Measurements from ENCODE around the gene RRAS.

Gene RRAS

GRCh38 chr19:49669516-49669915 is 29.6 kb upstream of the RRAS start:
- Histone ChIP-seq H3K9me3 (ENCODE audit: control insufficient read depth, low read length) (no peaks in the 10 kb centered on the region), H3K9ac (no peak overlapping the region), H3K4me1 (peaks cover 4% of the 10 kb centered on the region), H3K79me2 (no peaks in the 10 kb centered on the region), H3K4me2 (ENCODE audit: low read length) (no peak overlapping the region), H3K27ac (no peak overlapping the region), H2AFZ (no peak overlapping the region), H3K4me3 (ENCODE audit: low read depth, low read length) (no peak overlapping the region), H3K27me3 (ENCODE audit: control insufficient read depth, insufficient read depth, low read length) (no peaks in the 10 kb centered on the region), H3K36me3 (ENCODE audit: control insufficient read depth, insufficient read depth, low read length) (no peaks in the 10 kb centered on the region)
- TF ChIP-seq, protein P1, sequence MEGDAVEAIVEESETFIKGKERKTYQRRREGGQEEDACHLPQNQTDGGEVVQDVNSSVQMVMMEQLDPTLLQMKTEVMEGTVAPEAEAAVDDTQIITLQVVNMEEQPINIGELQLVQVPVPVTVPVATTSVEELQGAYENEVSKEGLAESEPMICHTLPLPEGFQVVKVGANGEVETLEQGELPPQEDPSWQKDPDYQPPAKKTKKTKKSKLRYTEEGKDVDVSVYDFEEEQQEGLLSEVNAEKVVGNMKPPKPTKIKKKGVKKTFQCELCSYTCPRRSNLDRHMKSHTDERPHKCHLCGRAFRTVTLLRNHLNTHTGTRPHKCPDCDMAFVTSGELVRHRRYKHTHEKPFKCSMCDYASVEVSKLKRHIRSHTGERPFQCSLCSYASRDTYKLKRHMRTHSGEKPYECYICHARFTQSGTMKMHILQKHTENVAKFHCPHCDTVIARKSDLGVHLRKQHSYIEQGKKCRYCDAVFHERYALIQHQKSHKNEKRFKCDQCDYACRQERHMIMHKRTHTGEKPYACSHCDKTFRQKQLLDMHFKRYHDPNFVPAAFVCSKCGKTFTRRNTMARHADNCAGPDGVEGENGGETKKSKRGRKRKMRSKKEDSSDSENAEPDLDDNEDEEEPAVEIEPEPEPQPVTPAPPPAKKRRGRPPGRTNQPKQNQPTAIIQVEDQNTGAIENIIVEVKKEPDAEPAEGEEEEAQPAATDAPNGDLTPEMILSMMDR (IDR thresholded peaks at IDR 0.05): no peak

GRCh38 chr19:49667473-49667872 is 27.5 kb upstream of the RRAS start:
- Histone ChIP-seq H3K9ac (no peak overlapping the region), H3K27me3 (ENCODE audit: control insufficient read depth, insufficient read depth, low read length) (no peaks in the 10 kb centered on the region), H3K4me3 (ENCODE audit: low read depth, low read length) (no peak overlapping the region), H3K36me3 (ENCODE audit: control insufficient read depth, insufficient read depth, low read length) (no peaks in the 10 kb centered on the region), H3K27ac (no peak overlapping the region), H3K79me2 (no peaks in the 10 kb centered on the region), H3K9me3 (ENCODE audit: control insufficient read depth, low read length) (no peaks in the 10 kb centered on the region), H3K4me1 (peaks cover 4% of the 10 kb centered on the region), H3K4me2 (ENCODE audit: low read length) (no peak overlapping the region), H2AFZ (no peak overlapping the region)
- TF ChIP-seq, protein P1 (IDR thresholded peaks at IDR 0.05): no peak

DNA sequence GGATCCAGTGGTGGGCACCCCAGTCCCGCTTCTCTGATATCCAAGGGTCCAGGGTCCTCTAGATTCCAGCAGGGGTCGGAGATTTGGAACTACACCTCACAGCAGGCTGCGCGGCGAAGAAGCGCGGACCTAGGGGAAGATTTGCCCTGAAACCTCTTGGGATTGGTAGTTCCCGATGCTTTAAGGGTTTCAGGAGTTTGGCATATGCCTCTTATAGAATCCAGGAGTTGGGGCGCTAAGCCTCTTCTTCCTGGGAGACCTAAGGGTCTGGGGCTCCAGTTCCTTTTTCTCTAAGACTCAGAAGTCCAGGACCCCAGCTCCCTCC is 26.1 kb upstream of the RRAS start:
- Histone ChIP-seq H3K4me1 (no peaks in the 10 kb centered on the region), H3K4me2 (ENCODE audit: low read length) (peak overlapping the region; percentile 100)

DNA sequence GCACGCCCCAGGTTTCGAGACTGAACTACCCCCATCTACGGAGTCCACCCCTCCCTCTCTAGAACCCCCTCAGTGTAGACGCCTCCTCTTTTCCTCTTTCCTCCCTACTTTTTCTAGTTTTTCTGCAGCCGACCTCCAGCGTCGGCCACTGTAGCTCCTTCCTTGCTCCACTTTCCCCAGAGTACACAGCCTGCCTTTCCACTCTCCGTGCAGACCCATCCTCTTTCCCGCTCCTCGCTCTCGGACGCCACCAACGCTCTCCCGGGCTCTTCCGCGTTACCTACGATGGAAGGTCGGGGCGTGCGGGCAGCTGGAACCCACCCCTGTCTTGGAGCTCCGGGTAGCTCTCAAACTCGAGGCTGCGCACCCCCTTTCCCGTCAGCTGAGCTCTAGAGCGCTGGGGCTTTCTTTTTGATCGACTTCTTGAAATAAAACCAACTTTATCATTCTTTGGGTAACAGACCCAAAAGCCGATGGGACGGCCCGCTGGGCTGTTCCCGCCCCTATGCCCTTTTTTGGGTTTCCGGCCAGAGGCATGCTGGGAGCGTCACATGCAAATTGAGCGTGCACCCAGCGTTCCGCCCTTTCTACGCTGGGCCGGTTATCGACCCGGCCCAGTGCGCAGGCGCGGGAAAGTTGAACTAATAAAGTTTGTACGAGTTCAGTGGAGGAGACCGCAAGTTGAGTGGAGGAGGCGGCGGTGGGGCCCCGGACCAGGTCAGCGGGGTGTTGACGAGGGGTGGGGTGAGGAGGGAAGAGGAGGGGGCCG is 25.6 kb upstream of the RRAS start, which contains the start of the genes BCL2L12 and IRF3:
TSS of gene BCL2L12 (plus strand) at position 583 of the 769 bp plus-strand sequence. CDS start 760 bp downstream, outside the sequence.
TSS of gene IRF3 (minus strand) at position 507 of the 769 bp plus-strand sequence. CDS start 1,019 bp downstream, outside the sequence.
- H3K9ac ChIP-seq: peak within 1 kb of the TSS; percentile 38
- TF ChIP-seq, protein P1 (IDR thresholded peaks at IDR 0.05): no peak
- peak within 1 kb of the TSS; percentile 100 for H3K4me2 ChIP-seq (ENCODE audit: low read length)
- peak within 1 kb of the TSS; percentile 92 for H3K27ac ChIP-seq
- no peaks in the 10 kb centered on the region for H3K4me1 ChIP-seq
- H3K4me3 ChIP-seq (ENCODE audit: low read depth, low read length): peak within 1 kb of the TSS; percentile 96
- H3K9me3 ChIP-seq (ENCODE audit: control insufficient read depth, low read length): no peaks in the 10 kb centered on the region
- H3K36me3 ChIP-seq (ENCODE audit: control insufficient read depth, insufficient read depth, low read length): no peaks in the 10 kb centered on the region
- H2AFZ ChIP-seq: peak within 1 kb of the TSS; percentile 93
- H3K79me2 ChIP-seq: no peaks in the 10 kb centered on the region
- no peaks in the 10 kb centered on the region for H3K27me3 ChIP-seq (ENCODE audit: control insufficient read depth, insufficient read depth, low read length)

More for the DNA sequence above, 26.1 kb upstream of the RRAS start:
- Histone ChIP-seq H2AFZ (peak overlapping the region; percentile 93), H3K36me3 (ENCODE audit: control insufficient read depth, insufficient read depth, low read length) (no peaks in the 10 kb centered on the region), H3K27ac (peak overlapping the region; percentile 92), H3K79me2 (no peaks in the 10 kb centered on the region), H3K9ac (peak overlapping the region; percentile 38), H3K9me3 (ENCODE audit: control insufficient read depth, low read length) (no peaks in the 10 kb centered on the region), H3K27me3 (ENCODE audit: control insufficient read depth, insufficient read depth, low read length) (no peaks in the 10 kb centered on the region), H3K4me3 (ENCODE audit: low read depth, low read length) (peak overlapping the region; percentile 96)
- TF ChIP-seq, protein P1 (IDR thresholded peaks at IDR 0.05): no peak

DNA sequence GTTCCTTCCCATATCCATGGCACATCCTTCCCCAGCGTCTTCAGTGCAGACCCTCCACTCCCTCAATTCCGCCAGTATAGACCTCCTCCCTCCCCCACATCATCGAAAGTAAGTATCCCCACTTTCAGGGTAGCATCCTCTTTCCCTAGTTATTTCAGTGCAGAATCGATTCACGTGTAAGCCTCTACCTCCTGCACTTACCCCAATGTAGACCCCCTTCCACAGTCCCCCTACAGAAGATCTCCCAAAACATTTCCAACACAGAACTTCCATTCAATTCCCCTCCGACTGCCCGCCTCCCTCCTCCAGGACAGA is 25.1 kb upstream of the RRAS start:
- Histone ChIP-seq H3K27me3 (ENCODE audit: control insufficient read depth, insufficient read depth, low read length) (no peaks in the 10 kb centered on the region), H3K9me3 (ENCODE audit: control insufficient read depth, low read length) (no peaks in the 10 kb centered on the region), H3K79me2 (no peaks in the 10 kb centered on the region), H3K36me3 (ENCODE audit: control insufficient read depth, insufficient read depth, low read length) (no peaks in the 10 kb centered on the region), H3K27ac (peak overlapping the region; percentile 92), H2AFZ (peak overlapping the region; percentile 93), H3K4me3 (ENCODE audit: low read depth, low read length) (peak overlapping the region; percentile 96), H3K4me1 (no peaks in the 10 kb centered on the region), H3K9ac (peak overlapping the region; percentile 5), H3K4me2 (ENCODE audit: low read length) (peak overlapping the region; percentile 100)
- TF ChIP-seq, protein P1 (IDR thresholded peaks at IDR 0.05): no peak
